IPS-11a (cell line): ENCODE results near the gene JPT1.
A peak's percentile ranks its signal among the peaks of the same experiment; 100 is the strongest.

ENCODE experiments used
- H3K4me3 ChIP-seq: one replicate; pipeline ENCODE4 v1.5.1; 2013; ENCODE audit warnings: low read depth, low read length, control low read depth

Gene JPT1

GRCh38 chr17:75109407-75110233 lies 44.7 kb downstream of the JPT1 start, which contains the start of gene ARMC7:
Gene ARMC7 (plus strand): TSS chr17:75109969. CDS start chr17:75110289, 320 bp downstream.
- H3K4me3 ChIP-seq, result peak within 1 kb of the TSS; percentile 72

DNA sequence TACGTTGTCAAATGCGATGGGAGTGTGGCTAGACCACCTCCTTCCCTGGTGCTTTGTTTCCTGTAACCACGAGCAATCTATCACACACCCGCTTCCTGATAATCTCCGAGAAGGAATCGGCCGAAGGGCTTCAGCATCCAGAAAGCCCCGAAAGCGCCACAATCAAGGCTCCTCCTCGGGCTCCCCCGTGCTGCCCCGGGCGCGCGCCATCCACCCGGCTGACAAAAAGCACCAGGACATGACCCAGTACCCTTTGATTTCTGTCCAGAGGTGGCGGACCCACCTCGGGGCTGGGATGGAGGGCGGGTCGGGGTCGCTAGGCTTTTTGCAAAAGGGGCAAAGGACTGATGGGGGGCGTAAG lies 45.3 kb downstream of the JPT1 start:
- H3K4me3 ChIP-seq, result peak overlapping the region; percentile 72

GRCh38 chr17:75108193-75108592 lies 46.1 kb downstream of the JPT1 start:
- H3K4me3 ChIP-seq, result no peak overlapping the region

- no peak overlapping the region for H3K4me3 ChIP-seq
These were observed 48.9 kb downstream of the JPT1 start for GRCh38 chr17:75105126-75106080.

GRCh38 chr17:75103601-75104554 lies 50.4 kb downstream of the JPT1 start:
- H3K4me3 ChIP-seq, result no peak overlapping the region

GRCh38 chr17:75102385-75102821 lies 51.9 kb downstream of the JPT1 start:
- no peak overlapping the region for H3K4me3 ChIP-seq

DNA sequence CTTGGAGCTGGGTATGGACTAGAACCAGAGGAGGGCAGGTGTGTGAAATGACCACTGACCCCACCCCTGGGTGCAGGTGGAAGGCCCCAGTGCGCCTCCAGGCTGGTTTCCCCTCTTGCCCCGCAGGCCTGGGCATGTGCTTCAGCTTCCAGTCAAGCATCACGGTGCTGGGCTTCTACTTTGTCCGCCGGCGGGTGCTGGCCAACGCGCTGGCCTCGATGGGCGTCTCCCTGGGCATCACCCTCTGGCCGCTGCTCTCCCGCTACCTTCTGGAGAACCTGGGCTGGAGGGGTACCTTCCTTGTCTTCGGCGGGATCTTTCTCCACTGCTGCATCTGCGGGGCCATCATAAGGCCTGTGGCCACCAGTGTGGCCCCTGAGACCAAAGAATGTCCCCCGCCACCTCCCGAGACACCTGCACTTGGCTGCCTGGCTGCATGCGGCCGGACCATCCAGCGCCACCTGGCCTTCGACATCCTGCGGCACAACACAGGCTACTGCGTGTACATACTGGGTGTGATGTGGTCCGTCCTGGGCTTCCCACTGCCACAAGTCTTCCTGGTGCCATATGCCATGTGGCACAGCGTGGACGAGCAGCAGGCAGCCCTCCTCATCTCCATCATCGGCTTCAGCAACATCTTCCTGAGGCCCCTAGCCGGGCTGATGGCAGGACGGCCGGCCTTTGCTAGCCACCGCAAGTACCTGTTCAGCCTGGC lies 54.3 kb downstream of the JPT1 start:
- no peak overlapping the region for H3K4me3 ChIP-seq

GRCh38 chr17:75098861-75099260 lies 55.5 kb downstream of the JPT1 start:
- H3K4me3 ChIP-seq, result no peak overlapping the region

DNA sequence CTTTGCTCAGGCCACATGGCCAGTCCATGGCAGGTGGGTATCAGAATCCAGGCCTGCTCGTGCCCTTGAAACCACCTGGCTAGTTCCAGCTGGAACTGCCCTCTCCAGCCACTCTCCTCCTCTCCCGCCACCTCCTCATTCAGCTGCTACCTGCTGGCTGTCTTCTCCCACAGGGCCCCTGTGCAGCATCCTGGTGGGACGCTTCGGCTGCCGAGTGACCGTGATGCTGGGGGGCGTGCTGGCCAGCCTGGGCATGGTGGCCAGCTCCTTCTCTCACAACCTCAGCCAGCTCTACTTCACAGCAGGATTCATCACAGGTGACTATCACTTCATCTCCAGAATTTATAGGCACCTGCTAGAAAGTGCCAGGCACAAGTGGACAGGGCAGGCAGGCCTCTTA lies 56.4 kb downstream of the JPT1 start:
- H3K4me3 ChIP-seq, result no peak overlapping the region

- no peak overlapping the region for H3K4me3 ChIP-seq
These were observed 58.2 kb downstream of the JPT1 start for GRCh38 chr17:75096082-75096625.

- no peak overlapping the region for H3K4me3 ChIP-seq
These were observed 59.4 kb downstream of the JPT1 start for GRCh38 chr17:75094871-75095399.

- no peak overlapping the region for H3K4me3 ChIP-seq
These were observed 60.7 kb downstream of the JPT1 start for GRCh38 chr17:75093548-75094158.

DNA sequence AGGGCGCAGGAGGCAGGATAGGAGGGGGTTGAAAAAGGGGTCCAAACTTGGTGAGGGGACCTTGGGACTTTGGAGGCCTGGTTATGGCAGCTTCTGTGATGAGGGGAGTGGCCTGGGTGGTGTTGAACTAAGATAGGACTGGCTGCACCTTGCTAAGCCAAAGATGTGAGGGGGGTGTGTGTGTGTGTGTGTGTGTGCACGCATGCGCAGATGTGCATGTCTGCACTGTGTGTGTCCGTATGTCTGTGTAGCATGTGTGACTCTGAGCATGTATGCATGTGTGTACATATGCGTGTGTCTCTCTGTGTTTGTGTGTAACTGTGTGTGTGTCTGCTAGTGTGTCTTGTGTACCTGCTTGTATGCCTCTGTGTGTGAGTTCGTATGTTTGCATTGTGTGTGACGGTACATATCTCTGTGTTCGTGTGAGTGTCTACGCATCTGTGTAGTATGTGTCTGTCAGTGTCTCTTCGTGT lies 62.4 kb downstream of the JPT1 start:
- no peak overlapping the region for H3K4me3 ChIP-seq

GRCh38 chr17:75090871-75091854 lies 63.1 kb downstream of the JPT1 start:
- H3K4me3 ChIP-seq, result no peak overlapping the region

- H3K4me3 ChIP-seq, result peak overlapping the region; percentile 55
These were observed 65.6 kb downstream of the JPT1 start for GRCh38 chr17:75088465-75089417.
